Spleen (tissue), 7 donors: ENCODE data around the gene DAPK2.

Source experiments
- CTCF ChIP-seq, 11 experiments: fragments of 200-600 bp in 7 of 11; fragments of 450-650 bp in 4 of 11; sonication (generic) in 4 of 11; IDR thresholded peaks in 8 of 11; conservative IDR thresholded peaks in 3 of 11; 1 replicate in 7 of 11; 2 replicates in 4 of 11; pipeline versions ENCODE4 v1.4.0 to v1.8.0; 2016 to 2021; ENCODE audit warnings: antibody characterized with exemption in 11 of 11, inconsistent platforms in 4 of 11, mild to moderate bottlenecking in 1 of 11
- POLR2A ChIP-seq, 3 donors: fragments of 450-650 bp; IDR thresholded peaks; one replicate each; pipeline ENCODE4 v1.5.1; 2017; ENCODE audit warnings: antibody characterized with exemption in 3 of 3, mild to moderate bottlenecking in 1 of 3
- POLR2AphosphoS5 ChIP-seq, 3 donors: sonication (generic); formaldehyde crosslinking; IDR thresholded peaks; one replicate each; pipeline ENCODE4 v1.5.1; 2017; ENCODE audit warnings: antibody characterized with exemption in 3 of 3
- donor health status: DM: no; HTN: no; CAD: no; lungs with moderate emphysema.
- donor health status: DM: no; HTN: no; CAD: no.
- donor health status: DM: no; HTN: no; CAD: no.

- TF ChIP-seq CTCF (IDR thresholded peaks at IDR 0.05 in 8 of 11, conservative IDR thresholded peaks at IDR 0.05 in 3 of 11), result no peak
- no peak for TF ChIP-seq POLR2A (IDR thresholded peaks at IDR 0.05)
- TF ChIP-seq POLR2AphosphoS5 (IDR thresholded peaks at IDR 0.05), result no peak
Measured at GRCh38 chr15:64071931-64072765, 25.9 kb upstream of the DAPK2 start.
